GM21737 (cell line): Measurements from ENCODE around the gene DEAF1.
"Not testable (repeated sequence)": the region's sequence is repeated elsewhere in the genome, so short reads cannot be mapped to it uniquely, and the experiment has no call there.

Experiments used
- ATAC-seq: cut with Tn5 transposase; IDR thresholded peaks from one replicate; pipeline ENCODE4 v1.9.1; 2021; ENCODE audit warnings: mild to moderate bottlenecking, moderate library complexity; ENCODE audit not compliant: unreplicated experiment

Gene DEAF1

GRCh38 chr11:694563-695287 lies at the start of gene DEAF1:
DEAF1 (minus strand) TSS chr11:695222; CDS start chr11:695047, 175 bp downstream.
- peak; percentile 73 for ATAC-seq

- no peak for ATAC-seq
Measured at GRCh38 chr11:742571-743201, 47.7 kb upstream of the DEAF1 start.

GRCh38 chr11:742156-742546 lies 47.1 kb upstream of the DEAF1 start:
- ATAC-seq: no peak

GRCh38 chr11:737899-738298 lies 42.9 kb upstream of the DEAF1 start:
- not testable (repeated sequence) for ATAC-seq

GRCh38 chr11:737366-737765 lies 42.3 kb upstream of the DEAF1 start:
- no peak for ATAC-seq

GRCh38 chr11:734541-734940 lies 39.5 kb upstream of the DEAF1 start:
- not testable (repeated sequence) for ATAC-seq

- no peak for ATAC-seq
Measured at GRCh38 chr11:733072-733471, 38.0 kb upstream of the DEAF1 start.

- ATAC-seq: no peak
Measured at GRCh38 chr11:729492-730074, 34.6 kb upstream of the DEAF1 start.

GRCh38 chr11:728901-729491 lies 34.0 kb upstream of the DEAF1 start:
- ATAC-seq: no peak

- peak; percentile 50 for ATAC-seq
Measured at GRCh38 chr11:727859-728748, 33.1 kb upstream of the DEAF1 start.

GRCh38 chr11:727281-727701 lies 32.3 kb upstream of the DEAF1 start:
- no peak for ATAC-seq

GRCh38 chr11:726278-727220 lies 31.5 kb upstream of the DEAF1 start:
- peak; percentile 29 for ATAC-seq

- ATAC-seq: no peak
Measured at GRCh38 chr11:725624-726202, 30.7 kb upstream of the DEAF1 start.

GRCh38 chr11:724778-725386 lies 29.9 kb upstream of the DEAF1 start:
- ATAC-seq: no peak

GRCh38 chr11:724049-724777 lies 29.2 kb upstream of the DEAF1 start:
- ATAC-seq: no peak

GRCh38 chr11:723120-723883 lies 28.3 kb upstream of the DEAF1 start:
- ATAC-seq: no peak

GRCh38 chr11:722346-722811 lies 27.4 kb upstream of the DEAF1 start:
- ATAC-seq: no peak
